K562 (cell line): ENCODE data around the gene ZNF607.
"Not testable (repeated sequence)": the region's sequence is repeated elsewhere in the genome, so short reads cannot be mapped to it uniquely, and the experiment has no call there.

Experiments used
- CTCF ChIP-seq, 3 experiments: IDR thresholded peaks in 2 of 3; conservative IDR thresholded peaks in 1 of 3; 2 replicates each; pipeline ENCODE4 v1.5.1; 2011 to 2012; ENCODE audit warnings: low read length in 3 of 3, mild to moderate bottlenecking in 3 of 3, control low read depth in 2 of 3, improper control_type of control experiment in 1 of 3, inconsistent platforms in 1 of 3, low read depth in 1 of 3, mixed read lengths in 1 of 3, moderate library complexity in 1 of 3; ENCODE audit not compliant: insufficient read depth in 2 of 3
- SMAD4 ChIP-seq: fragments of 250-450 bp; sonication (Bioruptor Pico); conservative IDR thresholded peaks from 2 replicates; pipeline ENCODE4 v1.8.0; 2021; ENCODE audit warnings: inconsistent platforms, mild to moderate bottlenecking, moderate library complexity
- TCF7L2 ChIP-seq: fragments of 150-350 bp; IDR thresholded peaks from 2 replicates; pipeline ENCODE4 v1.6.1; 2016; ENCODE audit warnings: low read depth, mild to moderate bottlenecking, low read length, moderate library complexity

GRCh38 chr19:37657157-37657556, 62.4 kb downstream of the ZNF607 start:
- TF ChIP-seq SMAD4 (CRISPR knock-in tag); CTCF (IDR thresholded peaks at IDR 0.05 in 2 of 3, conservative IDR thresholded peaks at IDR 0.05 in 1 of 3; ENCODE audit: insufficient read depth in 2 of 3, low read depth in 1 of 3, low read length in 3 of 3); TCF7L2: not testable (repeated sequence)
